Activated B cell treated with CpG ODN at 0.5 μM for 24 hours (primary cell): ENCODE results near the gene PDE4B. TPM values are rescaled to one million over a fixed set of nuclear protein-coding genes. Genes with fewer than 3 reads are reported as not detected.
"Not testable (repeated sequence)": the region's sequence is repeated elsewhere in the genome, so short reads cannot be mapped to it uniquely, and the experiment has no call there.

Experiments
- ATAC-seq: fragments of 200-7000 bp; cut with Tn5 transposase; one replicate; pipeline ENCODE4 v1.10.0; 2021; ENCODE audit warnings: low read depth, mild to moderate bottlenecking, moderate library complexity
- CTCF ChIA-PET: fragments of 350-600 bp; sonication (Branson Sonifier 250); formaldehyde crosslinking; loops from one replicate; lab custom pipeline; 2021; ENCODE audit warnings: antibody characterized with exemption; lab: Charles Lee
- POLR2A ChIA-PET: fragments of 350-600 bp; sonication (Branson Sonifier 250); formaldehyde crosslinking; loops from one replicate; lab custom pipeline; 2021; ENCODE audit warnings: antibody characterized with exemption; lab: Charles Lee
- DNase-seq: peaks from one replicate; pipeline ENCODE4 v3.0.0; 2022
- H3K27ac Mint-ChIP-seq: one replicate; pipeline ENCODE4 v1.8.0; 2020; ENCODE audit warnings: mixed read lengths
- H3K27me3 Mint-ChIP-seq: one replicate; pipeline ENCODE4 v1.8.0; 2021; ENCODE audit warnings: mixed read lengths
- H3K36me3 Mint-ChIP-seq: one replicate; pipeline ENCODE4 v1.8.0; 2021; ENCODE audit warnings: low read depth, mixed read lengths
- H3K4me1 Mint-ChIP-seq: one replicate; pipeline ENCODE4 v1.8.0; 2021; ENCODE audit warnings: mixed read lengths
- H3K4me3 Mint-ChIP-seq: one replicate; pipeline ENCODE4 v1.8.0; 2020; ENCODE audit warnings: mild to moderate bottlenecking, mixed read lengths
- H3K9me3 Mint-ChIP-seq: one replicate; pipeline ENCODE4 v1.8.0; 2020; ENCODE audit warnings: mixed read lengths
- CTCF ChIP-seq: fragments of 200-600 bp; IDR thresholded peaks from one replicate; pipeline ENCODE4 v1.8.0; 2022; ENCODE audit warnings: antibody characterized with exemption, mild to moderate bottlenecking
- intact Hi-C: fragments of 100-400 bp; cut with micrococcal nuclease; formaldehyde crosslinking; loops from one replicate; pipeline ENCODE4 v1.15.1; 2024
- total RNA-seq: library from RNA; stranded (reverse); gene quantifications from 2 replicates; pipeline ENCODE4 v1.2.3, GENCODE V29; 2022

Gene PDE4B
- total RNA-seq, 1 donor from 2014 or later = 84.1 TPM

GRCh38 chr1:66058558-66058957, 265.9 kb downstream of the PDE4B start:
- POLR2A ChIA-PET = no interaction called here
- Mint-ChIP-seq H3K27me3 (no peaks in the 10 kb centered on the region), H3K27ac (no peak overlapping the region), H3K4me1 (no peaks in the 10 kb centered on the region), H3K9me3 (peaks cover 3% of the 10 kb centered on the region), H3K4me3 (no peak overlapping the region), H3K36me3 (no peaks in the 10 kb centered on the region)
- no peak for DNase-seq
- intact Hi-C loops = no loop called here
- CTCF ChIA-PET = no interaction called here
- ATAC-seq = no peak
- no peak for TF ChIP-seq CTCF

GRCh38 chr1:66067219-66067618, 274.5 kb downstream of the PDE4B start:
- H3K27me3 Mint-ChIP-seq, H3K9me3 Mint-ChIP-seq, H3K27ac Mint-ChIP-seq, DNase-seq, H3K4me1 Mint-ChIP-seq, POLR2A ChIA-PET, intact Hi-C loops, H3K36me3 Mint-ChIP-seq, ATAC-seq, H3K4me3 Mint-ChIP-seq, CTCF ChIA-PET: not testable (repeated sequence)

GRCh38 chr1:66069976-66070876, 277.5 kb downstream of the PDE4B start:
- intact Hi-C loops = no loop called here
- Mint-ChIP-seq H3K9me3 (no peaks in the 10 kb centered on the region), H3K36me3 (no peaks in the 10 kb centered on the region), H3K27ac (no peak overlapping the region), H3K4me1 (no peaks in the 10 kb centered on the region), H3K27me3 (no peaks in the 10 kb centered on the region), H3K4me3 (no peak overlapping the region)
- POLR2A ChIA-PET = no interaction called here
- TF ChIP-seq CTCF = no peak
- ATAC-seq (no peak), DNase-seq (no peak)
- CTCF ChIA-PET = no interaction called here

GRCh38 chr1:66073388-66073787, 280.7 kb downstream of the PDE4B start:
- no peaks in the 10 kb centered on the region for H3K4me1 Mint-ChIP-seq
- intact Hi-C loops = no loop called here
- POLR2A ChIA-PET = no interaction called here
- no peak for ATAC-seq
- H3K27me3 Mint-ChIP-seq = peaks cover under 1% of the 10 kb centered on the region
- no peak for DNase-seq
- H3K36me3 Mint-ChIP-seq = no peaks in the 10 kb centered on the region
- CTCF ChIA-PET = no interaction called here
- H3K4me3 Mint-ChIP-seq = no peak overlapping the region
- TF ChIP-seq CTCF = no peak
- no peaks in the 10 kb centered on the region for H3K9me3 Mint-ChIP-seq
- no peak overlapping the region for H3K27ac Mint-ChIP-seq

GRCh38 chr1:66074147-66074546, 281.5 kb downstream of the PDE4B start:
- no peaks in the 10 kb centered on the region for H3K4me1 Mint-ChIP-seq
- no peak for ATAC-seq

More at GRCh38 chr1:66074147-66074546, 281.5 kb downstream of the PDE4B start:
- DNase-seq = no peak
- CTCF ChIA-PET = no interaction called here
- Mint-ChIP-seq H3K36me3 (no peaks in the 10 kb centered on the region), H3K27me3 (peaks cover 3% of the 10 kb centered on the region), H3K4me3 (no peak overlapping the region), H3K9me3 (no peaks in the 10 kb centered on the region), H3K27ac (no peak overlapping the region)
- POLR2A ChIA-PET = no interaction called here
- intact Hi-C loops = no loop called here
- no peak for TF ChIP-seq CTCF
